Measurements from ENCODE around the gene WDR1.

The WDR1 gene

GRCh38 chr4:10074076-10074766, 42.4 kb downstream of the WDR1 start:
- no peak for DNase-seq (ENCODE audit: low read depth in 1 of 2, low spot score in 1 of 2)

GRCh38 chr4:10072420-10073017, 44.1 kb downstream of the WDR1 start:
- DNase-seq (ENCODE audit: low read depth in 1 of 2, low spot score in 1 of 2), result no peak

GRCh38 chr4:10069075-10069642, 47.4 kb downstream of the WDR1 start:
- DNase-seq (ENCODE audit: low read depth in 1 of 2, low spot score in 1 of 2), result no peak

- DNase-seq (ENCODE audit: low read depth in 1 of 2, low spot score in 1 of 2), result no peak
Measured at GRCh38 chr4:10066670-10067651, 49.6 kb downstream of the WDR1 start.

- DNase-seq (ENCODE audit: low read depth in 1 of 2, low spot score in 1 of 2), result no peak
Measured at GRCh38 chr4:10066206-10066605, 50.4 kb downstream of the WDR1 start.

- DNase-seq (ENCODE audit: low read depth in 1 of 2, low spot score in 1 of 2), result no peak
Measured at GRCh38 chr4:10063544-10064300, 52.9 kb downstream of the WDR1 start.

- no peak for DNase-seq (ENCODE audit: low read depth in 1 of 2, low spot score in 1 of 2)
Measured at GRCh38 chr4:10061650-10062415, 54.8 kb downstream of the WDR1 start.

- no peak for DNase-seq (ENCODE audit: low read depth in 1 of 2, low spot score in 1 of 2)
Measured at GRCh38 chr4:10058371-10058770, 58.2 kb downstream of the WDR1 start.

GRCh38 chr4:10057023-10057395, 59.6 kb downstream of the WDR1 start:
- no peak for DNase-seq (ENCODE audit: low read depth in 1 of 2, low spot score in 1 of 2)

- DNase-seq (ENCODE audit: low read depth in 1 of 2, low spot score in 1 of 2), result no peak
Measured at GRCh38 chr4:10056334-10057022, 60.1 kb downstream of the WDR1 start.

- DNase-seq (ENCODE audit: low read depth in 1 of 2, low spot score in 1 of 2), result no peak
Measured at GRCh38 chr4:10055871-10056270, 60.7 kb downstream of the WDR1 start.

- no peak for DNase-seq (ENCODE audit: low read depth in 1 of 2, low spot score in 1 of 2)
Measured at GRCh38 chr4:10054571-10055041, 62.0 kb downstream of the WDR1 start.

GRCh38 chr4:10053635-10054453, 62.8 kb downstream of the WDR1 start:
- DNase-seq (ENCODE audit: low read depth in 1 of 2, low spot score in 1 of 2), result no peak

- DNase-seq (ENCODE audit: low read depth in 1 of 2, low spot score in 1 of 2), result no peak
Measured at GRCh38 chr4:10051517-10052135, 65.0 kb downstream of the WDR1 start.

GRCh38 chr4:10050721-10051120, 65.9 kb downstream of the WDR1 start:
- no peak for DNase-seq (ENCODE audit: low read depth in 1 of 2, low spot score in 1 of 2)

- DNase-seq (ENCODE audit: low read depth in 1 of 2, low spot score in 1 of 2), result no peak
Measured at GRCh38 chr4:10050261-10050661, 66.3 kb downstream of the WDR1 start.

- no peak for DNase-seq (ENCODE audit: low read depth in 1 of 2, low spot score in 1 of 2)
Measured at GRCh38 chr4:10048941-10049697, 67.5 kb downstream of the WDR1 start.

Measured in stimulated activated CD4-positive, alpha-beta T cell treated with anti-CD3 and anti-CD28 coated beads, Interleukin-15, amount 100 ng/mL, for 1 hour (primary cell).